ENCODE measurements around the gene ELANE. TPM values are rescaled to one million over a fixed set of nuclear protein-coding genes. Genes with fewer than 3 reads are reported as not detected.
"Not testable (repeated sequence)": the region's sequence is repeated elsewhere in the genome, so short reads cannot be mapped to it uniquely, and the experiment has no call there.

ELANE gene
- polyA plus RNA-seq, 1 donor: 0.89 TPM

- no peak for DNase-seq
Measured at GRCh38 chr19:814152-815078, 37.7 kb upstream of the ELANE start.

- DNase-seq: no peak
Measured at GRCh38 chr19:815079-815774, 36.9 kb upstream of the ELANE start.

- DNase-seq: no peak
Measured at GRCh38 chr19:815775-816499, 36.2 kb upstream of the ELANE start.

GRCh38 chr19:816500-816857 lies 35.6 kb upstream of the ELANE start:
- DNase-seq: no peak

GRCh38 chr19:820212-820611 lies 31.9 kb upstream of the ELANE start:
- DNase-seq: not testable (repeated sequence)

GRCh38 chr19:821231-821824 lies 30.8 kb upstream of the ELANE start:
- DNase-seq: no peak

- no peak for DNase-seq
Measured at GRCh38 chr19:821825-822503, 30.1 kb upstream of the ELANE start, which contains the start of gene PLPPR3. PLPPR3 (minus strand) TSS chr19:821955; CDS start chr19:821559, 396 bp downstream.

- no peak for DNase-seq
Measured at GRCh38 chr19:823565-824121, 28.5 kb upstream of the ELANE start.

- no peak for DNase-seq
Measured at GRCh38 chr19:824885-825284, 27.2 kb upstream of the ELANE start.

GRCh38 chr19:825897-826644 lies 26.0 kb upstream of the ELANE start:
- DNase-seq: no peak

- DNase-seq: no peak
Measured at GRCh38 chr19:827314-827709, 24.8 kb upstream of the ELANE start.

- no peak for DNase-seq
Measured at GRCh38 chr19:827710-828321, 24.3 kb upstream of the ELANE start, which contains the start of gene AZU1. AZU1 (plus strand) TSS chr19:827837; CDS start chr19:827847, 10 bp downstream.

GRCh38 chr19:829129-829758 lies 22.9 kb upstream of the ELANE start:
- no peak for DNase-seq

- DNase-seq: no peak
Measured at GRCh38 chr19:831407-832369, 20.4 kb upstream of the ELANE start.

- no peak for DNase-seq
Measured at GRCh38 chr19:834216-834615, 17.9 kb upstream of the ELANE start.

GRCh38 chr19:835210-835810 lies 16.8 kb upstream of the ELANE start:
- no peak for DNase-seq

- no peak for DNase-seq
Measured at GRCh38 chr19:840519-841206, 11.4 kb upstream of the ELANE start, which contains the start of gene PRTN3. PRTN3 (plus strand) TSS chr19:840999; CDS start chr19:841009, 10 bp downstream.

Measured in hindlimb muscle (tissue), 1 donor.